Sigmoid colon (tissue), 4 donors: ENCODE data around the gene CHP1.

Experiments
- CTCF ChIP-seq, 4 experiments: fragments of 450-650 bp in 3 of 4; fragments of 200-600 bp in 1 of 4; IDR thresholded peaks; one replicate each; pipeline ENCODE4 v1.5.1; 2016 to 2019; ENCODE audit warnings: antibody characterized with exemption in 4 of 4, mild to moderate bottlenecking in 3 of 4, moderate library complexity in 2 of 4
- POLR2AphosphoS5 ChIP-seq, 4 donors: sonication (generic); formaldehyde crosslinking; IDR thresholded peaks; one replicate each; pipeline ENCODE4 v1.6.1; 2017; ENCODE audit warnings: antibody characterized with exemption in 4 of 4

- TF ChIP-seq CTCF (IDR thresholded peaks at IDR 0.05): peak; percentile 90 to 98 (median 96)
- TF ChIP-seq POLR2AphosphoS5 (IDR thresholded peaks at IDR 0.05): peak; percentile 91 to 95 (median 93)
These were observed at the start of gene CHP1, which contains the start of gene EXD1 for GRCh38 chr15:41230650-41231421.
